ENCODE measurements around the gene NINJ1. TPM values are rescaled to one million over a fixed set of nuclear protein-coding genes. Genes with fewer than 3 reads are reported as not detected.

The NINJ1 gene
- total and polyA plus RNA-seq, 2 of the 13 experiments (the other 11 are each of a cell fraction or from before 2014, with no cell fraction given): 81.2 to 92.1 TPM

DNA sequence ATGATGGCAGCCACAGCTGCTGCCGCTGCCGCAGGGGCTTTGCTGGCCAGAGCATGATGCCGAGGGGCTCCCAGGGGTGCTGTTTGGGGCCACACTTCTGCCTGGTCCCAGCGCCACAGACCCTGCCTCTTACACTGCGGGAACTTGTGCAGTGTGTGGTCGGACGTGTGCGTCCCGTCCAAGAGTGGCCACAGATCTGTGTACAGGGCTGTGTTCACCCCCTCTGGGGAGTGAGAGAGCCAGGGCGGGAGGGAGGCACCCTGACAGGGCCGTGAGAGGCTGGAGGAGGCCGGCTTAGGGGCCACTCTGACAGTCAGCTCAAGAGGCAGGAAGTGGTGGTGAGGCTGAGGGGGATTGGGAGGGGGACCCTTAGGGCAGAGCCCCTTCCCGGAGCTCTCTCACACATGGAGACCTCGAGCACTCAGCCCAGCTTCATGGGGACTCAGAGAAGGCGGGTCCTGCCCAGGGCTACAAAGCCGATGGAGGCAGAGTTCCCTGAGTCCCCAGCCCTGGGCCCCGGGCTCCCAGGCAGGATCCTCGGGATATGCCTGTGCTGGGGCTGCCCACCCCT is 51.1 kb downstream of the NINJ1 start:
- H3K27ac ChIP-seq (ENCODE audit: extremely low read length, insufficient read depth, low read length): no peak overlapping the region
- no peak overlapping the region for H2AFZ ChIP-seq (ENCODE audit: low read length)
- no peak overlapping the region for H3K4me2 ChIP-seq (ENCODE audit: low read depth, low read length)
- in situ Hi-C loops (cut with HindIII; ENCODE audit: extremely low pct_ligation_motif_present, low pct_unique_long_range_greater_than_20kb) (no loop called here), intact Hi-C loops (cut with micrococcal nuclease; ENCODE audit: unreplicated experiment) (no loop called here)
- no peaks in the 10 kb centered on the region; a peak in 1 of 5 replicates for H3K27me3 ChIP-seq (ENCODE audit: control insufficient read depth in 1 of 2, insufficient read depth in 2 of 2, low read length in 2 of 2)
- BruUV-seq (replicated peaks): no TSS peak
- ATAC-seq: no peak; the same call in 2 of the 3 replicates
- WGBS (ENCODE audit: low lambda C conversion rate): 47% methylated on average over 5 of the region's 18 CpGs
- DNase-seq (ENCODE audit: low spot score): no peak
- FAIRE-seq: no peak
- no peaks in the 10 kb centered on the region for H3K36me3 ChIP-seq (replicated peaks in 1 of 2; ENCODE audit: control insufficient read depth in 1 of 2, insufficient read depth in 2 of 2, low read length in 2 of 2)
- POLR2A ChIA-PET: no interaction called here
- H3K4me3 ChIP-seq (replicated peaks in 1 of 3; ENCODE audit: insufficient read depth in 1 of 3, low read depth in 2 of 3, low read length in 3 of 3): no peak overlapping the region
- no peaks in the 10 kb centered on the region for H3K79me2 ChIP-seq (ENCODE audit: insufficient read depth, low read length)
- H3K9me3 ChIP-seq (ENCODE audit: low read length): no peaks in the 10 kb centered on the region
- peaks cover 8% of the 10 kb centered on the region for H3K4me1 ChIP-seq (ENCODE audit: insufficient read depth, low read length)
- no peak for TF ChIP-seq FOSL1 (CRISPR knock-in tag; IDR thresholded peaks at IDR 0.05; ENCODE audit: borderline replicate concordance)
- no peak for TF ChIP-seq ZSCAN20 (CRISPR knock-in tag; IDR thresholded peaks at IDR 0.05; ENCODE audit: borderline replicate concordance)
- no peak for TF ChIP-seq JUN (CRISPR knock-in tag; IDR thresholded peaks at IDR 0.05)
- TF ChIP-seq ZKSCAN5 (CRISPR knock-in tag; IDR thresholded peaks at IDR 0.05): no peak
- no peak for TF ChIP-seq NR2F1 (CRISPR knock-in tag; IDR thresholded peaks at IDR 0.05)
- TF ChIP-seq ZNF879 (CRISPR knock-in tag; IDR thresholded peaks at IDR 0.05): no peak
- TF ChIP-seq, protein P1, sequence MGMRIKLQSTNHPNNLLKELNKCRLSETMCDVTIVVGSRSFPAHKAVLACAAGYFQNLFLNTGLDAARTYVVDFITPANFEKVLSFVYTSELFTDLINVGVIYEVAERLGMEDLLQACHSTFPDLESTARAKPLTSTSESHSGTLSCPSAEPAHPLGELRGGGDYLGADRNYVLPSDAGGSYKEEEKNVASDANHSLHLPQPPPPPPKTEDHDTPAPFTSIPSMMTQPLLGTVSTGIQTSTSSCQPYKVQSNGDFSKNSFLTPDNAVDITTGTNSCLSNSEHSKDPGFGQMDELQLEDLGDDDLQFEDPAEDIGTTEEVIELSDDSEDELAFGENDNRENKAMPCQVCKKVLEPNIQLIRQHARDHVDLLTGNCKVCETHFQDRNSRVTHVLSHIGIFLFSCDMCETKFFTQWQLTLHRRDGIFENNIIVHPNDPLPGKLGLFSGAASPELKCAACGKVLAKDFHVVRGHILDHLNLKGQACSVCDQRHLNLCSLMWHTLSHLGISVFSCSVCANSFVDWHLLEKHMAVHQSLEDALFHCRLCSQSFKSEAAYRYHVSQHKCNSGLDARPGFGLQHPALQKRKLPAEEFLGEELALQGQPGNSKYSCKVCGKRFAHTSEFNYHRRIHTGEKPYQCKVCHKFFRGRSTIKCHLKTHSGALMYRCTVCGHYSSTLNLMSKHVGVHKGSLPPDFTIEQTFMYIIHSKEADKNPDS (CRISPR knock-in tag; IDR thresholded peaks at IDR 0.05): no peak
- TF ChIP-seq TCF7L2 (IDR thresholded peaks at IDR 0.05; ENCODE audit: low read depth, low read length): no peak
- no peak for TF ChIP-seq SMAD1 (CRISPR knock-in tag; IDR thresholded peaks at IDR 0.05; ENCODE audit: borderline replicate concordance, low read depth)
- TF ChIP-seq MED8 (CRISPR knock-in tag; IDR thresholded peaks at IDR 0.05; ENCODE audit: insufficient replicate concordance): no peak
- TF ChIP-seq ZNF761 (CRISPR knock-in tag; conservative IDR thresholded peaks at IDR 0.05): no peak
- no peak for TF ChIP-seq KMT2A (CRISPR knock-in tag; IDR thresholded peaks at IDR 0.05)
- TF ChIP-seq ISX (CRISPR knock-in tag; conservative IDR thresholded peaks at IDR 0.05): no peak
- TF ChIP-seq ZNF138 (CRISPR knock-in tag; IDR thresholded peaks at IDR 0.05; ENCODE audit: low read depth): no peak
- no peak for TF ChIP-seq ZNF839 (CRISPR knock-in tag; IDR thresholded peaks at IDR 0.05; ENCODE audit: borderline replicate concordance)
- TF ChIP-seq AHDC1 (CRISPR knock-in tag; IDR thresholded peaks at IDR 0.05; ENCODE audit: borderline replicate concordance): no peak
- TF ChIP-seq RBFOX2 (IDR thresholded peaks at IDR 0.05; ENCODE audit: low read depth, low read length): no peak
- TF ChIP-seq ZNF724P (CRISPR knock-in tag; IDR thresholded peaks at IDR 0.05; ENCODE audit: borderline replicate concordance): no peak
- CTCF ChIA-PET (ENCODE audit: low intra/inter-chr PET ratio, low total read pairs): no interaction called here
- H3K9ac ChIP-seq (ENCODE audit: insufficient read depth, low read depth, low read length): no peak overlapping the region
- H4K20me1 ChIP-seq (ENCODE audit: insufficient read depth, low read length): no peaks in the 10 kb centered on the region
